ENCODE measurements around the gene ATP5PD.

GRCh38 chr17:75001915-75002843, 44.6 kb downstream of the ATP5PD start:
- no peak for TF ChIP-seq CTCF (IDR thresholded peaks at IDR 0.05)
- no peak for TF ChIP-seq POLR2A (IDR thresholded peaks at IDR 0.05)
- no peak for TF ChIP-seq POLR2AphosphoS5 (IDR thresholded peaks at IDR 0.05)
